KMS-11 (cell line): ENCODE results near the gene SREBF2.

Experiments used
- H2AFZ ChIP-seq: fragments of 200-600 bp; sonication (generic); 2 replicates; pipeline ENCODE4 v1.6.1; 2016; ENCODE audit warnings: antibody characterized with exemption, mixed run types, low read depth
- H3K27ac ChIP-seq: fragments of 200-600 bp; sonication (generic); 2 replicates; pipeline ENCODE4 v1.6.1; 2016; ENCODE audit warnings: mild to moderate bottlenecking, mixed run types
- H3K27me3 ChIP-seq: fragments of 200-600 bp; sonication (generic); 2 replicates; pipeline ENCODE4 v1.6.1; 2017; ENCODE audit warnings: mild to moderate bottlenecking, low read depth, mixed run types, moderate library complexity; ENCODE audit not compliant: insufficient read depth
- H3K36me3 ChIP-seq: fragments of 200-600 bp; sonication (generic); 2 replicates; pipeline ENCODE4 v1.6.1; 2017; ENCODE audit warnings: mild to moderate bottlenecking, mixed run types; ENCODE audit not compliant: insufficient read depth
- H3K4me1 ChIP-seq: fragments of 200-600 bp; sonication (generic); 2 replicates; pipeline ENCODE4 v1.6.1; 2016; ENCODE audit warnings: mild to moderate bottlenecking, low read depth, mixed run types; ENCODE audit not compliant: poor library complexity, severe bottlenecking
- H3K4me2 ChIP-seq: fragments of 200-600 bp; sonication (generic); 2 replicates; pipeline ENCODE4 v1.7.0; 2016; ENCODE audit warnings: mild to moderate bottlenecking, mixed run types
- H3K4me3 ChIP-seq: fragments of 200-600 bp; sonication (generic); IDR thresholded peaks from 2 replicates; pipeline ENCODE4 v1.6.1; 2017; ENCODE audit warnings: low read depth, low read length, mixed read lengths; ENCODE audit not compliant: insufficient read depth
- H3K79me2 ChIP-seq: fragments of 200-600 bp; sonication (generic); 2 replicates; pipeline ENCODE4 v1.6.1; 2016; ENCODE audit warnings: low read depth, mixed run types; ENCODE audit not compliant: insufficient read depth
- H3K9ac ChIP-seq: fragments of 200-600 bp; sonication (generic); 2 replicates; pipeline ENCODE4 v1.6.1; 2016; ENCODE audit warnings: mild to moderate bottlenecking, mixed run types
- H4K20me1 ChIP-seq: fragments of 200-600 bp; sonication (generic); 2 replicates; pipeline ENCODE4 v1.6.1; 2016; ENCODE audit warnings: mild to moderate bottlenecking, mixed run types; ENCODE audit not compliant: insufficient read depth
- TF ChIP-seq, protein P1 (sequence below): fragments of 200-600 bp; sonication (generic); conservative IDR thresholded peaks from 2 replicates; pipeline ENCODE4 v1.6.1; 2017; ENCODE audit warnings: low read depth, mild to moderate bottlenecking, antibody characterized with exemption, low read length, moderate library complexity, mixed read lengths

The SREBF2 gene

GRCh38 chr22:41848468-41848867, 15.6 kb downstream of the SREBF2 start:
- peaks cover 29% of the 10 kb centered on the region; the same call in 1 of the 2 replicates for H4K20me1 ChIP-seq
- H3K4me3 ChIP-seq, result no peak overlapping the region
- peaks cover 7% of the 10 kb centered on the region for H3K4me1 ChIP-seq
- H3K4me2 ChIP-seq, result no peak overlapping the region
- TF ChIP-seq, protein P1, sequence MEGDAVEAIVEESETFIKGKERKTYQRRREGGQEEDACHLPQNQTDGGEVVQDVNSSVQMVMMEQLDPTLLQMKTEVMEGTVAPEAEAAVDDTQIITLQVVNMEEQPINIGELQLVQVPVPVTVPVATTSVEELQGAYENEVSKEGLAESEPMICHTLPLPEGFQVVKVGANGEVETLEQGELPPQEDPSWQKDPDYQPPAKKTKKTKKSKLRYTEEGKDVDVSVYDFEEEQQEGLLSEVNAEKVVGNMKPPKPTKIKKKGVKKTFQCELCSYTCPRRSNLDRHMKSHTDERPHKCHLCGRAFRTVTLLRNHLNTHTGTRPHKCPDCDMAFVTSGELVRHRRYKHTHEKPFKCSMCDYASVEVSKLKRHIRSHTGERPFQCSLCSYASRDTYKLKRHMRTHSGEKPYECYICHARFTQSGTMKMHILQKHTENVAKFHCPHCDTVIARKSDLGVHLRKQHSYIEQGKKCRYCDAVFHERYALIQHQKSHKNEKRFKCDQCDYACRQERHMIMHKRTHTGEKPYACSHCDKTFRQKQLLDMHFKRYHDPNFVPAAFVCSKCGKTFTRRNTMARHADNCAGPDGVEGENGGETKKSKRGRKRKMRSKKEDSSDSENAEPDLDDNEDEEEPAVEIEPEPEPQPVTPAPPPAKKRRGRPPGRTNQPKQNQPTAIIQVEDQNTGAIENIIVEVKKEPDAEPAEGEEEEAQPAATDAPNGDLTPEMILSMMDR, result no peak
- no peaks in the 10 kb centered on the region for H3K36me3 ChIP-seq
- H2AFZ ChIP-seq, result no peak overlapping the region
- no peak overlapping the region for H3K27ac ChIP-seq
- peaks cover 96% of the 10 kb centered on the region for H3K79me2 ChIP-seq
- H3K27me3 ChIP-seq, result no peaks in the 10 kb centered on the region
- no peak overlapping the region for H3K9ac ChIP-seq

- Histone ChIP-seq H3K79me2 (peaks cover 96% of the 10 kb centered on the region), H3K36me3 (no peaks in the 10 kb centered on the region), H3K4me1 (peaks cover 45% of the 10 kb centered on the region), H3K4me3 (no peak overlapping the region), H2AFZ (no peak overlapping the region), H3K27me3 (no peaks in the 10 kb centered on the region), H3K27ac (no peak overlapping the region), H3K9ac (no peak overlapping the region), H3K4me2 (no peak overlapping the region), H4K20me1 (peaks cover 14% of the 10 kb centered on the region)
- TF ChIP-seq, protein P1, result no peak
Measured at GRCh38 chr22:41856469-41856868, 23.6 kb downstream of the SREBF2 start.

DNA sequence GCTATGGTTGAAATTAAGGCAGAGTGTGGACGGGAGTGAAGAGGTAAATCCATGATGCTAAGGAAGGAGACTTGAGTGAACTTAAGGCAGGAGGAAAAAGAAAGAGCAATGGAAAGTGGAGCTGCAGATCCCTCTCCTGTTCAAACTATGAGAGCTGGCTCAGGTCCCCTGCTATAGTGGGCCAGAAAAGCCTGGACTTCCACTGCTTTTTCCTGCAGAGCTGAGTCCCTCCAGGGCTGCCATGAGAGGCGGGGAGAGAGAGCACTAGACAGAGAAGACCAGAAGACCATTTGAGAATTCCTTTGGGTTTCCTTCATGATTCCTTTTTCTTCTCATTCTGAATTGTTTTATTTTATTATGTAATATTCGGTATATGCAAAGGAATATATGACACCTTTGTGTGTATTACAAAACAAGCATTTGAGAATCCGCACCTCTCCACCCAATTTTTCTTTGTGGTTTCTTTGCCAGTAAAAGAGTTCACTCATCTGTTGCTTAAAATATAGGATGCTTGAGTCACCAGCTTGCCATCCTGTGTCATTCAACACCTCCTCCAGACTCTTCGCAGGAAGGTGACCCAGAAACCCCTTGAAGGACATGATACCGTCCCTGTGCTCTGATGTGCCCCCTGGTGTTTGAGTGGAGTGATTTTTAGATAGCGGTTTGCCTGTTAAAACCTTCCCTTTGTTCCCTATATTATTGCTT, 24.4 kb downstream of the SREBF2 start:
- H3K36me3 ChIP-seq, result no peaks in the 10 kb centered on the region
- H3K4me1 ChIP-seq, result peaks cover 53% of the 10 kb centered on the region
- no peak overlapping the region for H3K27ac ChIP-seq
- TF ChIP-seq, protein P1, result peak; percentile 63
- H3K27me3 ChIP-seq, result no peaks in the 10 kb centered on the region
- H3K9ac ChIP-seq, result no peak overlapping the region
- H3K79me2 ChIP-seq, result peaks cover 95% of the 10 kb centered on the region
- no peak overlapping the region for H2AFZ ChIP-seq
- peaks cover 15% of the 10 kb centered on the region for H4K20me1 ChIP-seq
- H3K4me3 ChIP-seq, result no peak overlapping the region
- H3K4me2 ChIP-seq, result no peak overlapping the region

DNA sequence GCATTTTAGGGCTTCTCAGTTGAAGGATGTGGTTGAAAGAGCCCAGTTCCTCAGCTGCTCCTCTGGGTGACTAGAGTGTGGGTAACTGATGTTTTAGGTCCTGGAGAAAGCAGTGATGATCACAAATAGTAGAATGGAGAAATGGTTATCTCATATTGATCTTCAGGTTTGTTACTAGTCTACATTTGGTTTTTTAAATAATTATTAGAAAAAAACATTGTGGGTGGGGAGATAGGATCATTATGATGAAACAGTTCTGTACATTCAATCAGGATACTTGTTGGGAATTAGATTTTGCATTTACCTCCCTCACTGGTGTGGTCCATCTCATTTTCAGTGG, 24.9 kb downstream of the SREBF2 start:
- H3K4me3 ChIP-seq, result no peak overlapping the region
- H3K27me3 ChIP-seq, result no peaks in the 10 kb centered on the region
- no peak overlapping the region for H3K4me2 ChIP-seq
- peaks cover 19% of the 10 kb centered on the region for H4K20me1 ChIP-seq
- H2AFZ ChIP-seq, result no peak overlapping the region
- TF ChIP-seq, protein P1, result no peak; the same call in 1 of the 2 replicates
- H3K9ac ChIP-seq, result no peak overlapping the region
- peaks cover 95% of the 10 kb centered on the region for H3K79me2 ChIP-seq
- no peak overlapping the region for H3K27ac ChIP-seq
- H3K36me3 ChIP-seq, result no peaks in the 10 kb centered on the region
- peaks cover 59% of the 10 kb centered on the region for H3K4me1 ChIP-seq
